Measurements from ENCODE around the gene MBNL3. TPM values are rescaled to one million over a fixed set of nuclear protein-coding genes. Genes with fewer than 3 reads are reported as not detected.

Gene MBNL3
- total RNA-seq, 4 donors from 2014 or later = 1.7 to 4.5 (median 2.8) TPM

DNA sequence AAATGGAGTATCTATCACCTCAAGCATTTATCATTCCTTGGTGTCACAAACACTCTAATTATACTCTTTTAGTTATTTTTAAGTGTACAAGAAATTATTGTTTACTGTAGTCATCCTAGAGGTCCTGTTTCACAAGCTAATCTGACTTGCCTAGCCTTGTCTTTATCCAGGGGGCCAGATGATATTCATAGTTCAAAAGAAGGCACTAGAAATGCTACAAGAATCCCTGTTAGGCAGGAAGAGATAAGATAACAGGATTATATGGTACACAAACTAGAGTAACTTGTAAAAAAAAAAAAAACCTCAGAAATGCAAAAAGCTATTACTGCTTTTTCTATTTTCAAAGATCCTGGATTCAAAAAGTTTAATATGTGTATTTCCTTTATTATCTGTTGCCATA lies 95.8 kb downstream of the MBNL3 start:
- ATAC-seq (no peak), DNase-seq (no peak)
- Histone ChIP-seq H3K27ac (no peak overlapping the region), H3K4me1 (no peaks in the 10 kb centered on the region), H3K4me3 (no peak overlapping the region), H3K27me3 (no peaks in the 10 kb centered on the region), H3K36me3 (no peaks in the 10 kb centered on the region), H3K9me3 (no peaks in the 10 kb centered on the region)
- TF ChIP-seq POLR2A (IDR thresholded peaks at IDR 0.05) = no peak
- TF ChIP-seq, protein P1, sequence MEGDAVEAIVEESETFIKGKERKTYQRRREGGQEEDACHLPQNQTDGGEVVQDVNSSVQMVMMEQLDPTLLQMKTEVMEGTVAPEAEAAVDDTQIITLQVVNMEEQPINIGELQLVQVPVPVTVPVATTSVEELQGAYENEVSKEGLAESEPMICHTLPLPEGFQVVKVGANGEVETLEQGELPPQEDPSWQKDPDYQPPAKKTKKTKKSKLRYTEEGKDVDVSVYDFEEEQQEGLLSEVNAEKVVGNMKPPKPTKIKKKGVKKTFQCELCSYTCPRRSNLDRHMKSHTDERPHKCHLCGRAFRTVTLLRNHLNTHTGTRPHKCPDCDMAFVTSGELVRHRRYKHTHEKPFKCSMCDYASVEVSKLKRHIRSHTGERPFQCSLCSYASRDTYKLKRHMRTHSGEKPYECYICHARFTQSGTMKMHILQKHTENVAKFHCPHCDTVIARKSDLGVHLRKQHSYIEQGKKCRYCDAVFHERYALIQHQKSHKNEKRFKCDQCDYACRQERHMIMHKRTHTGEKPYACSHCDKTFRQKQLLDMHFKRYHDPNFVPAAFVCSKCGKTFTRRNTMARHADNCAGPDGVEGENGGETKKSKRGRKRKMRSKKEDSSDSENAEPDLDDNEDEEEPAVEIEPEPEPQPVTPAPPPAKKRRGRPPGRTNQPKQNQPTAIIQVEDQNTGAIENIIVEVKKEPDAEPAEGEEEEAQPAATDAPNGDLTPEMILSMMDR (IDR thresholded peaks at IDR 0.05 in 4 of 5, conservative IDR thresholded peaks at IDR 0.05 in 1 of 5) = no peak
- intact Hi-C loops (cut with DNase I; ENCODE audit: low total_unique reads) (no loop called here), in situ Hi-C loops (cut with MboI; ENCODE audit: low sequenced_read_pairs in 4 of 4) (no loop called here)

DNA sequence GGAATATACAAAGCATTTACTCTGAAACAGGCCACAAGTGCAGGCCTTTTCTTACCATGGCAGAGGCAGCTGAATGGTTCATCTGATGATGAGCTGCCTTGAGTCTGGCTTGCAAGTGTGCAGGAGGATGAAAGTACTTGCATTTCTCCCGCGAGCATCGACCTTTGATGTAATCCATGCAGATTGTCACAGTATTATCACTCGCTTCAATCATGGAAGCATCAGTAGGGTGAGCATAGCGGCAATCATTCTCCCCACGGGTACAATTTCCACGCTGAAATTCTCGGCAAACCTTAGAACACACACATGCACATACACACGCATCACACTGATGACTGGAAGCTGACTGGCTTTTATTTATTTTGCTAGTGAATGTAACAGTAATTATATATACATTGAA lies 98.0 kb downstream of the MBNL3 start:
- Histone ChIP-seq H3K27me3 (no peaks in the 10 kb centered on the region), H3K4me3 (no peak overlapping the region), H3K4me1 (no peaks in the 10 kb centered on the region), H3K36me3 (no peaks in the 10 kb centered on the region), H3K27ac (no peak overlapping the region), H3K9me3 (no peaks in the 10 kb centered on the region)
- in situ Hi-C loops (cut with MboI; ENCODE audit: low sequenced_read_pairs in 4 of 4) (no loop called here), intact Hi-C loops (cut with DNase I; ENCODE audit: low total_unique reads) (no loop called here)
- TF ChIP-seq, protein P1 (IDR thresholded peaks at IDR 0.05 in 4 of 5, conservative IDR thresholded peaks at IDR 0.05 in 1 of 5) = no peak
- TF ChIP-seq POLR2A (IDR thresholded peaks at IDR 0.05) = no peak
- no peak for ATAC-seq
- no peak for DNase-seq

DNA sequence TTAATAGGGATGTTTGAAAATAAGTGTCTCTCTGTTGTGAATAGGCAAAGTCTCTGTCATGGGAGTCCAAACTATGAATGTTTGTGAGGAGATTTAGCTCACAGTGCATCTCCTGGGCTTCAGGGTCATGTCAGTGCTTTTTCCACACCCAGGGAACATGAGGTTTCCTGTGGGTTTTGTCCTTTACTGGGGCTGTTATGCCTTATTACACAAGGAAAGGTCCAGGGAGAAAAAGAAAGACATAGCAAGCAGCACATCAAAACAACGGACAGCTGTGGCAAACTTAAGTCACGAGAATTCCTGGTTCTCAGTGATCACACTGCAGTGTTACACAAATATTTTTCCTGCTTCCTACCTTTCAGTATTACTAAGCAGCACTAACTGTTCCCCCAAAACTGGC lies 99.4 kb downstream of the MBNL3 start:
- Histone ChIP-seq H3K36me3 (no peaks in the 10 kb centered on the region), H3K27ac (no peak overlapping the region), H3K4me3 (no peak overlapping the region), H3K27me3 (no peaks in the 10 kb centered on the region), H3K9me3 (no peaks in the 10 kb centered on the region), H3K4me1 (no peaks in the 10 kb centered on the region)
- in situ Hi-C loops (cut with MboI; ENCODE audit: low sequenced_read_pairs in 4 of 4) = no loop called here
- DNase-seq = peak in 1 of 2 donors; percentile 19
- intact Hi-C loops (cut with DNase I; ENCODE audit: low total_unique reads) = no loop called here
- ATAC-seq = peak; percentile 66 to 72
- TF ChIP-seq, protein P1 (IDR thresholded peaks at IDR 0.05 in 4 of 5, conservative IDR thresholded peaks at IDR 0.05 in 1 of 5) = no peak
- TF ChIP-seq POLR2A (IDR thresholded peaks at IDR 0.05) = no peak

DNA sequence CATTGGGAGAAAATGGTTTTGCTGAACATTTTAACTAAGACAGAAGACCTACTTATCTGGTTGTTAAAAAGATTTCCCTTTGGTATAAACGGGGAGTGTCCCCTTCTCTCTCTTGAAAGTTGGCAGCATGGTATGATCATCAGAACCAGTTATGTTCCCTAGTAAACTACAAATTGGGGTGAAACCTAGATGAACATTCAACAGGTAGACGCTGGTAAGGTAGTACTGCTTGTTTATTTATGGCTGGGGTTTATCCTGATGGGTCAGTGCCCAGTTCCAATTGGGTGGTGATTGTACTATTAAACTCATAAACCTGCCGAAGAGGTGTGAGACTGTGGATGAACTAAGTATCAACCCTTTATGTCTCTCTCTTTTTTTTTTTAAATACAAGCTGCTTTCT lies 100.5 kb downstream of the MBNL3 start:
- intact Hi-C loops (cut with DNase I; ENCODE audit: low total_unique reads) (no loop called here), in situ Hi-C loops (cut with MboI; ENCODE audit: low sequenced_read_pairs in 4 of 4) (no loop called here)
- no peak overlapping the region for H3K4me3 ChIP-seq

More for the DNA sequence above, 100.5 kb downstream of the MBNL3 start:
- H3K27ac ChIP-seq = peak overlapping the region in 1 of 4 donors; percentile 10
- DNase-seq (no peak), ATAC-seq (no peak)
- no peaks in the 10 kb centered on the region for H3K4me1 ChIP-seq
- no peaks in the 10 kb centered on the region for H3K9me3 ChIP-seq
- H3K27me3 ChIP-seq = no peaks in the 10 kb centered on the region
- H3K36me3 ChIP-seq = no peaks in the 10 kb centered on the region
- TF ChIP-seq POLR2A (IDR thresholded peaks at IDR 0.05) = no peak
- TF ChIP-seq, protein P1 (IDR thresholded peaks at IDR 0.05 in 4 of 5, conservative IDR thresholded peaks at IDR 0.05 in 1 of 5) = no peak
